Panc1 (cell line): ENCODE measurements around the gene RAPSN.

ENCODE experiments used
- CTCF ChIP-seq: fragments of 450-650 bp; IDR thresholded peaks from 2 replicates; pipeline ENCODE4 v1.5.1; 2017; ENCODE audit warnings: mild to moderate bottlenecking
- POLR2AphosphoS5 ChIP-seq: IDR thresholded peaks from 2 replicates; pipeline ENCODE4 v1.6.1; 2012; ENCODE audit warnings: mild to moderate bottlenecking, low read depth, low read length, moderate library complexity
- REST ChIP-seq, 2 experiments: IDR thresholded peaks; 2 replicates each; pipeline ENCODE4 v1.6.1; 2011 to 2012; ENCODE audit warnings: low read depth in 2 of 2, control low read depth in 1 of 2, low read length in 1 of 2, mild to moderate bottlenecking in 1 of 2, moderate library complexity in 1 of 2; ENCODE audit not compliant: insufficient read depth in 1 of 2
- TCF7L2 ChIP-seq: IDR thresholded peaks from 2 replicates; pipeline ENCODE4 v1.6.1; 2011; ENCODE audit warnings: mild to moderate bottlenecking, low read depth, low read length, inconsistent platforms

GRCh38 chr11:47487421-47487820, 38.5 kb upstream of the RAPSN start:
- TF ChIP-seq CTCF (no peak), POLR2AphosphoS5 (no peak), REST (IDR thresholded peaks at IDR 0.05; ENCODE audit: insufficient read depth in 1 of 2, low read depth in 2 of 2, low read length in 1 of 2) (no peak), TCF7L2 (no peak)
